Mucosa of rectum (tissue), 2 donors: ENCODE data around the gene VDR.
A peak's percentile ranks its signal among the peaks of the same experiment; 100 is the strongest.
"Not testable (repeated sequence)": the region's sequence is repeated elsewhere in the genome, so short reads cannot be mapped to it uniquely, and the experiment has no call there.

Experiments used
- H3K27ac ChIP-seq, 2 donors: one replicate each; pipeline ENCODE4 v1.7.0; 2013; ENCODE audit warnings: inconsistent platforms in 2 of 2, low read depth in 2 of 2, low read length in 2 of 2
- H3K27me3 ChIP-seq, 2 donors: one replicate each; pipeline ENCODE4 v1.7.0; 2013; ENCODE audit warnings: low read length in 2 of 2; ENCODE audit not compliant: control insufficient read depth in 2 of 2, insufficient read depth in 2 of 2
- H3K36me3 ChIP-seq, 2 donors: one replicate each; pipeline ENCODE4 v1.7.0; 2013; ENCODE audit warnings: low read length in 2 of 2; ENCODE audit not compliant: control insufficient read depth in 2 of 2, insufficient read depth in 2 of 2
- H3K4me1 ChIP-seq, 2 donors: one replicate each; pipeline ENCODE4 v1.7.0; 2013; ENCODE audit warnings: low read length in 2 of 2, mild to moderate bottlenecking in 1 of 2; ENCODE audit not compliant: control insufficient read depth in 2 of 2, insufficient read depth in 2 of 2
- H3K4me3 ChIP-seq, 2 donors: one replicate each; pipeline ENCODE4 v1.7.0; 2013; ENCODE audit warnings: low read length in 2 of 2
- H3K9ac ChIP-seq, 2 donors: one replicate each; pipeline ENCODE4 v1.7.0; 2013; ENCODE audit warnings: low read length in 2 of 2, low read depth in 1 of 2, mild to moderate bottlenecking in 1 of 2
- H3K9me3 ChIP-seq, 2 donors: one replicate each; pipeline ENCODE4 v1.7.0; 2013; ENCODE audit warnings: low read length in 2 of 2; ENCODE audit not compliant: control insufficient read depth in 2 of 2
- donor health status: healthy.
- donor health status: Normal muscosa, but diverticular disease.

VDR gene

GRCh38 chr12:47818007-47818376, 86.8 kb downstream of the VDR start:
- no peaks in the 10 kb centered on the region for H3K36me3 ChIP-seq
- no peaks in the 10 kb centered on the region for H3K27me3 ChIP-seq
- H3K27ac ChIP-seq: peak overlapping the region; percentile 86 to 98
- H3K9ac ChIP-seq: peak overlapping the region; percentile 71 to 75
- H3K9me3 ChIP-seq: no peaks in the 10 kb centered on the region
- peaks cover 46 to 59% of the 10 kb centered on the region in 2 donors for H3K4me1 ChIP-seq
- peak overlapping the region; percentile 64 to 74 for H3K4me3 ChIP-seq

DNA sequence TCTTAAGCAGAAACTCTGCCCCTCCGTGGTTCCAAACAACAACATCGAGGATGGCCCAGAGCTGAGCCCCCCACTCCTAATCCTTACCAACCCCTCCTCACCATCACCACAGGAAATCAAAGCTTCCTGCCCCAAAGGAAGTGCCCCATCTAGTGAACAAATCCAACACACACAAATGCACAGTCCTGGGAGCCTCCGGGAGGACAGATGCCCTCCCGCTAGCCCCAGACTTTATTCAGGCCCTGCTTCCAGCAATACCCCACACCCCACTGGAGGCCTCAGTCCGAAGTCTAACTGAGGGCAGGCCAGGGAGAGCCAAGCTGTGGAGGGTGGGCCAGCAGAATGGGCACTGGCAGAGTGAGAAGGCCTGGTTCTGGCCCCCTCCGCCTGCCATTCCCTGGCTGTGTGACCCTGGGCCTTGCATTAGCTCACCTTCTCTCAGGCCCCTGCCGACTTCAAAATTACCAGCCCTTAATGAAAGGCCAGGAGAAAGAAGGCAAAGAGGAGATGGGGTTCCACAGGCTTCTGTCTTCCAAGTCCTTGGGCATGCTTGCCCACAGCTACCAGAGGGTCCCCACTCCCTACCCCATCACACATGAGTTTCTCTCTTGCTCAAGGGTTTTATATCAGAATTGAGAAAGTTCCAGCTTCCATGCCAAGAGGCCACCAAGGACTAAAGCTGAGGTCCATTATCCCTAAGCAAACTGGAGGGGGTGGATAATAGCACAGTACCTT, 87.4 kb downstream of the VDR start:
- Histone ChIP-seq H3K27ac (peak overlapping the region; percentile 86 to 98), H3K9ac (peak overlapping the region; percentile 47 to 71), H3K4me1 (peaks cover 48 to 63% of the 10 kb centered on the region in 2 donors), H3K4me3 (peak overlapping the region; percentile 29 to 74), H3K36me3 (no peaks in the 10 kb centered on the region), H3K27me3 (no peaks in the 10 kb centered on the region), H3K9me3 (no peaks in the 10 kb centered on the region)

DNA sequence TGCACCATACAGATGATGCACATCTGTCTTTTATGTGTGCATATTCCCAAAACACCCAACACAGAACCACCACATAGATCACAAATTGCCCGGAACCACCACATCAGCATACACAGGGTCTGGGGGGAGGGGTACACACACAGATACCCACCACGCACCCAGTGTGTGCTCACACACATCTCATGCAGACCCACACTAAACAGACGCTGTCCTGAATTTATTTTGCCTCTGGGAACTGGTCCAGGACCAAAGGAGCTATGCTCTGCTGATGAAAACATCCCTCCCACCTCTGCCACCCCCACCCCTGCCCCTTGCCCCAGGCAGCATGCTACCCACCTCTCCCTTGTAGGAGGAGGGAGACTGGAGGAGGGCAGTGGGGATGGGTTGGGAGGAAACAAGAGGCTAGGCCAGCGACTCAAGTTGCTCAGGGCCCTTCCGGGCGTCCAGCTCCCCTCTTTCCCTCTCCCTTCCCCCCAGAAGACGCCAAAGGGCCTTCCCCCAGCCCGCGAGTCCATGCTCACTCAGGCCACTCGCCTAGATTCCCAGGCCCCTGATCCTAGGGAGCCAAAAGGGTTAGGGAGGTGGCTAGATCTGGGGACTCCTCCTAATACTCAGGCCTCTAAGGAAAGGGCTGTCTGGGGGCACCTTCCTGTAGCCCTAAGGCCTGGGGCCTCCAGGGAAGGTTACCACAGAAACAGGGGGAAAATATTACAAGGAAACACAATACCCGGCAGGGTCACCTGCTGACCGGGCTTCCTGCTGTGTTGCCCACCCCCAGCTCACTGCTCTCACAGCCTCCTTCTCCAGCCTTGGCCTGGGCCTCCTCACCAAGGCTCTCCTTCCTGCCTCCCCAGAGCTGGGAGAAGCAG, 88.2 kb downstream of the VDR start:
- H3K9me3 ChIP-seq: no peaks in the 10 kb centered on the region
- H3K4me3 ChIP-seq: peak overlapping the region; percentile 13 to 74
- H3K27ac ChIP-seq: peak overlapping the region; percentile 86 to 98
- no peaks in the 10 kb centered on the region for H3K36me3 ChIP-seq
- H3K9ac ChIP-seq: peak overlapping the region; percentile 44 to 47
- H3K4me1 ChIP-seq: peaks cover 54 to 68% of the 10 kb centered on the region in 2 donors
- H3K27me3 ChIP-seq: no peaks in the 10 kb centered on the region

DNA sequence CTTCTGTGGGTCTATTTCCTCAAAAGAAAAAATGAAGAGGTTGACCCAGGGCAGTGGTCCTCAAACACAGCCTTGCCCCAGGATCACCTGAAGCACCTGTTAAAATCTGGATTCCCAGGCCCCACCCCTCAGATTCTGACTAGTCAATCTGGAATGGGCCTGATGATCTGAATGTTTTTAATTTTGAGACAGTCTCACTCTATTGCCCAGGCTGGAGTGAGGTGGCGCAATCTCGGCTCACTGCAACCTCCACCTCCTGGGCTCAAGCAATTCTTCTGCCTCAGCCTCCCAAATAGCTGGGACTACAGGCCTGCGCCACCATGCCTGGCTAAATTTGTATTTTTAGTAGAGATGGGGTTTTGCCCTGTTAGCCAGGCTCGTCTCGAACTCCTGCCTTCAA, 89.3 kb downstream of the VDR start:
- H3K4me1 ChIP-seq: peaks cover 55 to 69% of the 10 kb centered on the region in 2 donors
- not testable (repeated sequence) for H3K36me3 ChIP-seq, H3K9ac ChIP-seq, H3K4me3 ChIP-seq, H3K27me3 ChIP-seq, H3K9me3 ChIP-seq
- peak overlapping the region in 1 of 2 donors; percentile 94 for H3K27ac ChIP-seq

- Histone ChIP-seq H3K4me3 (no peak overlapping the region), H3K9me3 (no peaks in the 10 kb centered on the region), H3K9ac (no peak overlapping the region), H3K36me3 (no peaks in the 10 kb centered on the region), H3K27me3 (no peaks in the 10 kb centered on the region), H3K4me1 (peaks cover 58 to 71% of the 10 kb centered on the region in 2 donors), H3K27ac (peak overlapping the region; percentile 90 to 94)
Measured at GRCh38 chr12:47814539-47815170, 90.1 kb downstream of the VDR start.

DNA sequence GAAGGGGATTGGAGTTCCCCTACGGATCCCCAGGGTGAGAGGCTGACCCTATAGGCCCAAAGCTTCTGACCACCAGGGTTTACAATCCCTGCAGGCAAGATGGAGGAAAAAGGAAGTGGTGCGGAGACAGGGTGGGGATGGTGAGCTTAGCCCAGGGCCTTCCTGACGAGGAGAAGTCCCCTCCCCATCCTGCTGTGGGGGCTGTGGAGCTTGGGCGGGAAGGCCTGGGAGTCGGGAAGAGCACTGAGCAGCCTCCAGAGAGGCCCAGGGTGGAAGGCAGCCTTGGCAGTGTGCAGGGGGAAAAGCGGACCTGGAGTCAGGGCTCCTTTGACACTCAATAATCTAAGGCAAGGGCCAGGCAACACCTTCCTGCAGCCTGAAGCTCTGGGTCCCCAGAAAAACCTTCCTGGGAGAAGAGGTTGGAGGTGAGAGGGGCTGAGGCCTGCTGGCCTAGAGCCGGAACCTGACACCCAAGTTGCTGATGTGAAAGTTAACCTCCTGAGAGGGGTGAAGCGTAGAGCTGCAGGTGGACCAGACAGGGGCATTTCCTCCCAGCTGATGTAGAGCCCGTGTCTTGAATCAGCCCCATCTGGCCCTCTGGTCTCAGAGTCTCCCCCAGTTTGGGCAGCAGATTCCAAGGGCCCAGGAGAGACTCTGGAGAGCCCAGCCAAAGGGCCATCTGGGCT, 91.1 kb downstream of the VDR start:
- Histone ChIP-seq H3K4me1 (peaks cover 60 to 76% of the 10 kb centered on the region in 2 donors), H3K4me3 (peak overlapping the region; percentile 65 to 73), H3K27ac (peak overlapping the region; percentile 90 to 94), H3K9me3 (no peaks in the 10 kb centered on the region), H3K9ac (peak overlapping the region; percentile 73 to 78), H3K27me3 (no peaks in the 10 kb centered on the region), H3K36me3 (no peaks in the 10 kb centered on the region)

- Histone ChIP-seq H3K27ac (peak overlapping the region; percentile 90 to 94), H3K9me3 (no peaks in the 10 kb centered on the region), H3K4me3 (peak overlapping the region; percentile 65 to 76), H3K4me1 (peaks cover 59 to 72% of the 10 kb centered on the region in 2 donors), H3K36me3 (no peaks in the 10 kb centered on the region), H3K27me3 (no peaks in the 10 kb centered on the region), H3K9ac (peak overlapping the region; percentile 73 to 83)
Measured at GRCh38 chr12:47812797-47813510, 91.8 kb downstream of the VDR start.

GRCh38 chr12:47811581-47812484, 93.0 kb downstream of the VDR start:
- peaks cover 59 to 60% of the 10 kb centered on the region in 2 donors for H3K4me1 ChIP-seq
- H3K9ac ChIP-seq: peak overlapping the region; percentile 73 to 83
- H3K36me3 ChIP-seq: no peaks in the 10 kb centered on the region
- no peaks in the 10 kb centered on the region for H3K27me3 ChIP-seq
- no peaks in the 10 kb centered on the region for H3K9me3 ChIP-seq
- H3K4me3 ChIP-seq: peak overlapping the region; percentile 65 to 76
- H3K27ac ChIP-seq: peak overlapping the region; percentile 90 to 94
